GM11168 (cell line): ENCODE measurements around the gene KCNJ10.

ENCODE experiments used
- in situ Hi-C: fragments of 300-500 bp; cut with MboI; formaldehyde crosslinking; loops from one replicate; pipeline ENCODE4 v1.12.0; 2022; ENCODE audit warnings: low sequenced_read_pairs; ENCODE audit not compliant: unreplicated experiment

The KCNJ10 gene

GRCh38 chr1:160004425-160004824 lies 65.5 kb downstream of the KCNJ10 start:
- in situ Hi-C loops = loop anchor here (10.0 kb wide), 1 partner anchor 210 kb away; no protein-coding TSS in a partner anchor

GRCh38 chr1:160004001-160004400 lies 66.0 kb downstream of the KCNJ10 start:
- in situ Hi-C loops = loop anchor here (10.0 kb wide), 1 partner anchor 209 kb away; no protein-coding TSS in a partner anchor

- in situ Hi-C loops = loop anchor here (10.0 kb wide), 1 partner anchor 207 kb away; no protein-coding TSS in a partner anchor
Observed at GRCh38 chr1:160001440-160001839, 68.5 kb downstream of the KCNJ10 start.

- in situ Hi-C loops = no loop called here
Observed at GRCh38 chr1:159999204-159999603, 70.8 kb downstream of the KCNJ10 start.

- in situ Hi-C loops = no loop called here
Observed at GRCh38 chr1:159996653-159997052, 73.3 kb downstream of the KCNJ10 start.

- in situ Hi-C loops = no loop called here
Observed at GRCh38 chr1:159994896-159995295, 75.1 kb downstream of the KCNJ10 start.

DNA sequence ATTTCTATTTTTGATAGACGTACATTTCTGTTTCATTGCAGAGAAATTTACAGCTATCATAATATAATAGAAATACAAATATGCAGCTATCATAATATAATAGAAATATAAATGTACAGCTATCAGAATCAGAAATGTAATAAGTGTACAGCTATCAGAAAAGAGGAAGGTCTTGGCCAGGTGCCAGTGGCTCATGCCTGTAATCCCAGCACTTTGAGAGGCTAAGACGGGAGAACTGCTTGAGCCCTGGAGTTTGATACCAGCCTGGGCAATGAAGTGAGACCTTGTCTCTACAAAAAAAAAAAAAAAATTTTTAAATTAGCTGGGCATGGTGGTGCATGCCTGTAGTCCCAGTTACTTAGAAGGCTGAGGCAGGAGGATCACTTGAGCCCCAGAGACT lies 76.0 kb downstream of the KCNJ10 start:
- in situ Hi-C loops = no loop called here

DNA sequence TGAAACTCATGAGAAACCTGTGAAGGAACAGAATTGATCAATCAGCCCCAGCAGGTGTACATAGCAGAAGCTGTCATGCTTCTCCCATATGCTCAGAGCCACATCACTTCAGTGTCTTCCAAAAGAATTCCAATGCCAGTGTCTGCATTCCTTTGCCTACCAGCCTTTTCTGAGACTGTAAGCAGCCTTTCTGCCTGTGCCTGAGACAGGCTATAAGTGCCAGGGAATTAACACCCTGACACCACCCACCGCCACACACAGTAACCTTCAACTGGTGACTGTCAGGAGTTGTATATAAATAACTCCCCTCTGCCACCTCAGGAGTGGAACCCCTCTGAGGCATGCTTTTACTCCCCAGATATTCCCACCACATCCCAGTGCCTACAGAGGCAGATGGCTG lies 77.8 kb downstream of the KCNJ10 start:
- in situ Hi-C loops = no loop called here

DNA sequence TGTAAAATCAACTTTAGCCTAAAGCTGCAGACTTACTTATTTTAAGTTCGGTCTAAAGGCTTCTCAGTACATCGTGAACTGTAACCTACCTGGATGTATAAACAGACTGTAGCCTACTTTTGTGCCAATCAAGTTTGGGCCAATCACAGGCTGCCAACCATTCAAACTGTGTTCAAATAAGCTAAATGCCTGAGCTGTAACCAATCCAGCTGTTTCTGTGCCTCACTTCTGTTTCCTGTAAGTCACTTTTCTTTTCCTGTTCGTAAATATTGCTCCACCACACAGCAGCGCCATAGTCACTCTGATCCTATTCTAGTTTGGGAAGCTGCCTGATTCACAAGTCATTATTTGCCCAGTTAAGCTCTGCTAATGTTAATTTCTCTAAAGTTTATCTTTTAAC lies 78.4 kb downstream of the KCNJ10 start:
- in situ Hi-C loops = no loop called here

DNA sequence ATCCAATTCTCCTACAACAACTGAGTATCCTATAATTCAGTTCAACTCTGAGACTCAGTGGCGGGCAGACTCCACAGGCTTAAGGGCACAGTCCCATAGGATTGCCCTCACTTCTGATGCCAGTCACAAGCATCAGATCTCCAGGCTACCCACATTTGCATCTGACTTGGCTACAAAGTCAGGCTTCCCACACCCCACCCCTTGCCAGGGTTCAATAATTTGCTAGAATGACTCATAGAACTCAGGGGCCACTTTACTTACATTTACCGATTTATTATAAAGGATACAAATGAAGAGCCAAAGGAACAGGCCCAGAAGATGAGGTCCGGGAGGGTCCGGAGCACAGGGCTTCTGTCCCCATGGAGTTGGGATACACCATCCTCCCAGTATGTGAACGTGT lies 80.0 kb downstream of the KCNJ10 start:
- in situ Hi-C loops = no loop called here

DNA sequence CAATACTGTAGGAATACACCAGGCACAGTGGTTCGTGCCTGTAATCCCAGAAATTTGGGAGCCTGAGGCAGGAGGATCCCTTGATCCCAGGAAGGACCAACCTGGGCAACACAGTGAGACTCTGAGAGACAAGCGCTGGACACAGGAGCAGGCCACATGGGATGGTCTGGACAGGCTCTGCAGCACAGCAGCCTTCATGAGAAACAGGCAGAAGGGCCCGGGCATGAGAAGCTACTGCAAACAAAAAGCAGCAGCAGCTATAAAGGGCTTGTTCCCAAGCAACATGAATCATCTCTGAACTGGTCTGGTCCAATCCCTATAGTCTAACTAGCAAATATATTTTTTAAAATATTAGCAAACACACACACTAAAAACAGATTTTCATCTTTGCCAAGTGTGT lies 80.4 kb downstream of the KCNJ10 start:
- in situ Hi-C loops = no loop called here

GRCh38 chr1:159988006-159988405 lies 82.0 kb downstream of the KCNJ10 start:
- in situ Hi-C loops = no loop called here

- in situ Hi-C loops = no loop called here
Observed at GRCh38 chr1:159987186-159987585, 82.8 kb downstream of the KCNJ10 start.

DNA sequence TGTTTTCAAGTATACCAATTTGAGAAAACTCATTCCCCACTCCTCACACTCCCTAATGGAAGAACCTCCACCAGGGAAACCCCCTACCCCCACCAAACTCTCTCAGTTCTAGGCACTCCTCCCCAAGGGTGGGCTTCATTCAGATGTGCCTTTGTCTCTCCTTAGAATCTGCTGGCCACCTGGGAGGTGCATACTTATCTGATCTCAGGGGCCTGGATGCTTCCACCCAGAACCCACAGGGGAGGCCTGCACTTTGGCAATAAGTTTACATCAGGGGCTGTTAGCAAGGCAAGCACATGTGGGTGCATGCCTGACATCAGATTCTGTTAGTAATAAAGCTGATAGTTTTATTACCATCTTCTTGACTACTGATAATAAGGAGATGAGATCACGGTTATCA lies 83.4 kb downstream of the KCNJ10 start:
- in situ Hi-C loops = no loop called here

DNA sequence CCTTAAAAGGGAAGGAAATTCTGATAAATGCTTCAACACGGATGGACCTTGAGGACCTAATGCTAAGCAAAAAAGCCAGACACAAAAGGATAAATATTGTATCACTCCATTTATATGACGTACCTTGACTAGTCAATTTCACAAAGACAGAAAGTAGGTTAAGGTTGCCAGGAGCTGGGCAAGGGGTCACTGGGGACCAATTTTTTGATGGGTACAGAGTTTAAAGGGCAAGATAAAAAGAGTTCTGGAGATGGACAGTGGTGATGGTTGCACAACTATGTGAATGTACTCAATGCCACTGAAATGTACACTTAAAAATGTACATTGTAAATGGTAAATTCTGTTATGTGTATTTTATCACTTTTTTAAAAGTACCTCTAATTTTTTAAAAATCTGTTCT lies 83.9 kb downstream of the KCNJ10 start:
- in situ Hi-C loops = no loop called here

DNA sequence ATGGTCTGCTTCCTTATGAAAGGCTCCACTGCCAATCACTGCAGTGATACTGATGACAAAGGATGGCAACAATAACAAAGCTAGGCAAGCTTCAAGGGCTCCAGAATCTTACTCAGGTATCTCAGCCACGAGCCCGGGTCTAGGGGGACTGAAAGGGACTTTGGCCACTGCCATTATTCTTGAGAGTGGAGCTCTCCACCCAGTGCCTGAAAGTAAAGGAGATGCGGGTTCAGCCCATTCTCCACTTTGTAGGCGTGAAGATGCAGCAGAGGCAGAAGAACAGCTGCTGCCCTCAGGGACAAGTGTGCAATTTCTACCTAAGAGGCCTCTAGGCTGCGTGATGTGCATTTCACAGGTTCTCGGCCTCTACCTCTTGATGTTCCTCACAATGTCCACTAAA lies 84.5 kb downstream of the KCNJ10 start:
- in situ Hi-C loops = no loop called here

DNA sequence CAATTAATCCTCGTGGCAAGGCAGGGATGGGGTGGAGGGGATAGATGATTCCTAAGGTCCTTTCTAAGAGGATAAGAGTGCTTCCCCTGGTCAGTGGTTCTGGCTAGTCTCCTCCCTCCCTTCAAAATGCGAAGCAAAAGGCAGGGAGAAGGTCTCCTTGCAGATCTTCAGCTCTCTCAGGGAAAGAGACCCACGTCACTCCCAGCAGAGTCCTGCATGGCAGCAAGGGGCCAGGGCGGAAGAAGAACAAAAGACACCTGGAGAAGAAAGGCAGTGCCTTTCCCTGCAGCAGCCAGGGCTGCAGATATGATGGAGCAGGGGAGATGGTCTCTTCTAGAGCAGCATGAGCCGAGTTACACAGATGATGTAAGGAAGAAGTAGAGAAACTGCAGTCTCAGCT lies 86.3 kb downstream of the KCNJ10 start:
- in situ Hi-C loops = no loop called here

GRCh38 chr1:159982280-159982679 lies 87.7 kb downstream of the KCNJ10 start:
- in situ Hi-C loops = no loop called here

GRCh38 chr1:159981351-159982055 lies 88.5 kb downstream of the KCNJ10 start:
- in situ Hi-C loops = no loop called here

DNA sequence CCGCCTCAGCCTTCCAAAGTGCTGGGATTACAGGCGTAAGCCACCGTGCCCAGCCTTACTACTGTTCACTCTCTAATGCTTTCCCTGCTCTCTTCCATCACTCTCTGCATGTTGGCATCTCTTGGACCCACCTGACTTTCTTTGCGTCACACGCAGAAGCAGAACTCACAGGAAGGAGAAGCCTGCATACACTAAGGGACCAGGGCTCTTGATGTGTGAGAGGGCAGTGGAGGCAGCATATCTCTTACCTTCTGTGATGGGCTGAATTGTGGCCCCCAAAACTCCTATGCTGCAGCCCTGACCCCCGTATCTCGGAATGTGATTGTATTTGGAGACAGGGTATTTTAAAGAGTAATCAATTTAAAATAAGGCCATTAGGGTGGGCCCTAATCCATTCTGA lies 89.2 kb downstream of the KCNJ10 start:
- in situ Hi-C loops = no loop called here

DNA sequence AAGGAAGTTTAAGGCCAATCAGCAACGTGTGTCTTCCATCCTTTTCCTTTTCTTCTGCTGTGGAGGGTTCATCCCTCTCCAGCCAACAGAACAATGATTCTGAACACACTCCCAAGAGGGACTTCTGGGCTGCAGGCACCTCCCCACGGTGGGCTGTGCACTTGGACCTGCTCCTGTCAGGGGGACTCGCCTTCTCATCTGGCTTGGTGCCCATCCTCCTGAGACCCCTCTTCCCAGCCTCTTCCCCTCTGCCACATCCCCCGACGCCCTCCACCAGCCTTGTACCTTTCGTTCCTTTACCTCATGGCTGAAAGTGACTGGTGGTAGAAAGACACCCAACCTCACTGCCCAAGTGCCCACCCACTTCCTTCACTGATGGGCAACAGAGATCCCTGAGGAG lies 89.9 kb downstream of the KCNJ10 start:
- in situ Hi-C loops = no loop called here

- in situ Hi-C loops = no loop called here
Observed at GRCh38 chr1:159979257-159979656, 90.7 kb downstream of the KCNJ10 start.

- in situ Hi-C loops = no loop called here
Observed at GRCh38 chr1:159978107-159978398, 91.9 kb downstream of the KCNJ10 start.
